Activated CD4-positive, alpha-beta T cell treated with anti-CD3 and anti-CD28 coated beads, Interleukin-2, Interleukin-4, amounts not matched to agents 100 ng/mL and 50 ng/mL, durations not matched to agents 16 hours and 8 hours (primary cell): ENCODE results near the gene SIAH1.

ENCODE experiments used
- DNase-seq: peaks from one replicate; pipeline ENCODE4 v3.0.0-alpha.2; 2020; ENCODE audit warnings: low spot score

SIAH1 gene

GRCh38 chr16:48366165-48367093, 18.8 kb downstream of the SIAH1 start:
- peak; percentile 81 for DNase-seq

- peak; percentile 86 for DNase-seq
Measured at GRCh38 chr16:48365601-48366164, 19.5 kb downstream of the SIAH1 start.

- no peak for DNase-seq
Measured at GRCh38 chr16:48365025-48365600, 20.1 kb downstream of the SIAH1 start.

- no peak for DNase-seq
Measured at GRCh38 chr16:48361540-48362144, 23.6 kb downstream of the SIAH1 start.

GRCh38 chr16:48361012-48361411, 24.2 kb downstream of the SIAH1 start:
- DNase-seq: no peak

- DNase-seq: no peak
Measured at GRCh38 chr16:48359983-48360382, 25.2 kb downstream of the SIAH1 start.

GRCh38 chr16:48358419-48358818, 26.8 kb downstream of the SIAH1 start:
- DNase-seq: no peak

- no peak for DNase-seq
Measured at GRCh38 chr16:48356633-48357376, 28.4 kb downstream of the SIAH1 start.

- DNase-seq: no peak
Measured at GRCh38 chr16:48354877-48355855, 30.0 kb downstream of the SIAH1 start.

- DNase-seq: peak; percentile 16
Measured at GRCh38 chr16:48354385-48354784, 30.8 kb downstream of the SIAH1 start.

- DNase-seq: peak; percentile 71
Measured at GRCh38 chr16:48353565-48354163, 31.5 kb downstream of the SIAH1 start.

- DNase-seq: no peak
Measured at GRCh38 chr16:48352648-48353390, 32.4 kb downstream of the SIAH1 start.

- DNase-seq: no peak
Measured at GRCh38 chr16:48350736-48351135, 34.5 kb downstream of the SIAH1 start.

GRCh38 chr16:48347980-48348379, 37.2 kb downstream of the SIAH1 start:
- no peak for DNase-seq

GRCh38 chr16:48347191-48347865, 37.9 kb downstream of the SIAH1 start:
- no peak for DNase-seq

- no peak for DNase-seq
Measured at GRCh38 chr16:48342591-48342990, 42.6 kb downstream of the SIAH1 start.

- peak; percentile 36 for DNase-seq
Measured at GRCh38 chr16:48340054-48340453, 45.2 kb downstream of the SIAH1 start.

- DNase-seq: no peak
Measured at GRCh38 chr16:48335961-48336360, 49.3 kb downstream of the SIAH1 start.

GRCh38 chr16:48334325-48334724, 50.9 kb downstream of the SIAH1 start:
- DNase-seq: no peak
